IMR-90 (cell line): ENCODE results near the gene FOXN3. TPM values are rescaled to one million over a fixed set of nuclear protein-coding genes. Genes with fewer than 3 reads are reported as not detected.

Experiments
- ATAC-seq: fragments of 200-7000 bp; cut with Tn5 transposase; 2 replicates; pipeline ENCODE4 v1.9.1; 2020; ENCODE audit warnings: low read depth, mild to moderate bottlenecking, moderate library complexity
- BruUV-seq: library from RNA; stranded (reverse); fragments of 400-500 nt; replicated peaks from 2 replicates; lab custom pipeline; 2021; lab: Mats Ljungman, UMichigan
- CTCF ChIA-PET: fragments of 300-600 bp; formaldehyde crosslinking; extraction: SDS; loops from one replicate; lab custom pipeline; 2021; ENCODE audit warnings: antibody characterized with exemption; lab: Yijun Ruan, JAX
- POLR2A ChIA-PET: fragments of 300-600 bp; sonication (Branson Sonifier 250); formaldehyde crosslinking; loops from one replicate; lab custom pipeline; 2022; ENCODE audit warnings: antibody characterized with exemption; ENCODE audit not compliant: unreplicated experiment; lab: Charles Lee
- DNase-seq: peaks from one replicate; pipeline ENCODE4 v3.0.0; 2013
- H2AFZ ChIP-seq: replicated peaks from 2 replicates; pipeline ENCODE3; 2013; ENCODE audit warnings: low read length, mild to moderate bottlenecking; ENCODE audit not compliant: poor library complexity
- H2AK5ac ChIP-seq: 2 replicates; pipeline ENCODE4 v1.6.1; 2013; ENCODE audit warnings: low read depth, low read length, inconsistent platforms
- H2AK9ac ChIP-seq: replicated peaks from 2 replicates; pipeline ENCODE3; 2013; ENCODE audit warnings: mild to moderate bottlenecking, low read depth, low read length, moderate library complexity; ENCODE audit not compliant: poor library complexity
- H2BK120ac ChIP-seq: 2 replicates; pipeline ENCODE4 v1.6.1; 2013; ENCODE audit warnings: low read depth, low read length, inconsistent platforms
- H2BK15ac ChIP-seq: 3 replicates; pipeline ENCODE4 v1.6.1; 2013; ENCODE audit warnings: low read depth, low read length, inconsistent platforms
- H2BK20ac ChIP-seq: 2 replicates; pipeline ENCODE4 v1.6.1; 2013; ENCODE audit warnings: low read depth, mild to moderate bottlenecking, inconsistent platforms, low read length, moderate library complexity
- H2BK5ac ChIP-seq: 2 replicates; pipeline ENCODE4 v1.6.1; 2013; ENCODE audit warnings: mild to moderate bottlenecking, low read depth, low read length, inconsistent platforms; ENCODE audit not compliant: poor library complexity, severe bottlenecking
- H3K14ac ChIP-seq: replicated peaks from 2 replicates; pipeline ENCODE4 v1.6.1; 2013; ENCODE audit warnings: low read depth, low read length, inconsistent platforms
- H3K18ac ChIP-seq: 2 replicates; pipeline ENCODE4 v1.6.1; 2013; ENCODE audit warnings: low read depth, low read length, control low read depth
- H3K23ac ChIP-seq: 2 replicates; pipeline ENCODE4 v1.6.1; 2013; ENCODE audit warnings: low read depth, low read length, inconsistent platforms
- H3K27ac ChIP-seq: 2 replicates; pipeline ENCODE4 v1.5.1; 2013; ENCODE audit warnings: mild to moderate bottlenecking, control low read depth, low read length; ENCODE audit not compliant: insufficient read depth
- H3K27me3 ChIP-seq: 2 replicates; pipeline ENCODE4 v1.6.1; 2013; ENCODE audit warnings: low read length; ENCODE audit not compliant: control insufficient read depth, insufficient read depth
- H3K36me3 ChIP-seq: 2 replicates; pipeline ENCODE4 v1.6.1; 2013; ENCODE audit warnings: low read length, mixed read lengths; ENCODE audit not compliant: control insufficient read depth, insufficient read depth
- H3K4ac ChIP-seq: 2 replicates; pipeline ENCODE4 v1.6.1; 2013; ENCODE audit warnings: low read depth, low read length, inconsistent platforms
- H3K4me1 ChIP-seq: 2 replicates; pipeline ENCODE4 v1.6.1; 2013; ENCODE audit warnings: low read length, mixed read lengths; ENCODE audit not compliant: control insufficient read depth, insufficient read depth
- H3K4me2 ChIP-seq: 2 replicates; pipeline ENCODE4 v1.6.1; 2013; ENCODE audit warnings: low read depth, mild to moderate bottlenecking, control low read depth, low read length, moderate library complexity
- H3K4me3 ChIP-seq: 2 replicates; pipeline ENCODE4 v1.5.1; 2013; ENCODE audit warnings: low read depth, mild to moderate bottlenecking, control low read depth, low read length, moderate library complexity; ENCODE audit not compliant: insufficient read depth
- H3K56ac ChIP-seq: 2 replicates; pipeline ENCODE4 v1.6.1; 2013; ENCODE audit warnings: low read length, inconsistent platforms; ENCODE audit not compliant: insufficient read depth; ENCODE audit errors: extremely low read depth
- H3K79me1 ChIP-seq, 2 experiments: 2 replicates each; pipeline ENCODE4 v1.6.1; 2013; ENCODE audit warnings: low read length in 2 of 2, inconsistent platforms in 1 of 2, low read depth in 1 of 2
- H3K9ac ChIP-seq: 2 replicates; pipeline ENCODE4 v1.6.1; 2013; ENCODE audit warnings: low read depth, low read length, control low read depth
- H3K9me1 ChIP-seq: 2 replicates; pipeline ENCODE4 v1.6.1; 2013; ENCODE audit warnings: low read length, inconsistent platforms; ENCODE audit not compliant: insufficient read depth
- H3K9me3 ChIP-seq: 2 replicates; pipeline ENCODE4 v1.6.1; 2013; ENCODE audit warnings: low read length; ENCODE audit not compliant: control insufficient read depth, insufficient read depth
- H4K20me1 ChIP-seq: 2 replicates; pipeline ENCODE4 v1.6.1; 2013; ENCODE audit warnings: low read length, inconsistent platforms; ENCODE audit not compliant: insufficient read depth
- H4K5ac ChIP-seq: 2 replicates; pipeline ENCODE4 v1.6.1; 2013; ENCODE audit warnings: mild to moderate bottlenecking, low read depth, low read length, control low read depth
- H4K8ac ChIP-seq, 2 experiments: 2 replicates each; pipeline ENCODE4 v1.6.1; 2013; ENCODE audit warnings: low read depth in 2 of 2, low read length in 2 of 2, control low read depth in 1 of 2, inconsistent platforms in 1 of 2
- H4K91ac ChIP-seq: 2 replicates; pipeline ENCODE4 v1.6.1; 2013; ENCODE audit warnings: low read depth, low read length, inconsistent platforms; ENCODE audit not compliant: insufficient read depth
- MAZ ChIP-seq: IDR thresholded peaks from 2 replicates; pipeline ENCODE4 v1.6.1; 2012; ENCODE audit warnings: low read depth, mild to moderate bottlenecking, low read length, improper control_type of control experiment, moderate library complexity, borderline replicate concordance
- RFX5 ChIP-seq: IDR thresholded peaks from 2 replicates; pipeline ENCODE4 v1.8.0; 2012; ENCODE audit warnings: low read depth, mild to moderate bottlenecking, low read length, moderate library complexity
- WGBS, 2 experiments: methylation state at CpG; one replicate each; pipeline versions ENCODE4 v1.1.5 to v1.1.7; 2013; ENCODE audit warnings: missing lambda C conversion rate in 2 of 2; ENCODE audit not compliant: insufficient read length in 1 of 2; ENCODE audit errors: extremely low coverage in 2 of 2; 5-methylcytosine and 5-hydroxymethylcytosine counted together
- dilution Hi-C: fragments of 300-500 bp; cut with HindIII; formaldehyde crosslinking; loops from one replicate; pipeline ENCODE4 v1.14.3; 2018; ENCODE audit warnings: low sequenced_read_pairs; ENCODE audit not compliant: unreplicated experiment
- in situ Hi-C: fragments of 300-500 bp; cut with MboI; formaldehyde crosslinking; loops from 3 replicates; pipeline ENCODE4 v1.14.3; 2019; ENCODE audit warnings: low sequenced_read_pairs, inconsistent platforms, mixed read lengths
- intact Hi-C: fragments of 100-400 bp; cut with micrococcal nuclease; formaldehyde crosslinking; loops from 2 replicates; pipeline ENCODE4 v1.10.0; 2022
- polyA plus RNA-seq, 3 experiments: library from polyadenylated mRNA; depleted of rRNA; stranded (reverse); fragments of >200 nt; gene quantifications; 2 replicates each; pipeline ENCODE4 v1.2.3, GENCODE V29; 2012; ENCODE audit warnings: low replicate concordance in 1 of 3
- total RNA-seq: library from RNA; depleted of rRNA; stranded (reverse); fragments of >200 nt; gene quantifications from 2 replicates; pipeline ENCODE4 v1.2.3, GENCODE V29; 2012
- TF ChIP-seq, protein P1 (sequence below): conservative IDR thresholded peaks from 2 replicates; pipeline ENCODE4 v1.5.1; 2012; ENCODE audit warnings: mild to moderate bottlenecking, low read depth, low read length, improper control_type of control experiment

FOXN3 gene
- total and polyA plus RNA-seq, 2 of the 4 experiments (the other 2 are of a cell fraction): 22.6 to 33.7 TPM

DNA sequence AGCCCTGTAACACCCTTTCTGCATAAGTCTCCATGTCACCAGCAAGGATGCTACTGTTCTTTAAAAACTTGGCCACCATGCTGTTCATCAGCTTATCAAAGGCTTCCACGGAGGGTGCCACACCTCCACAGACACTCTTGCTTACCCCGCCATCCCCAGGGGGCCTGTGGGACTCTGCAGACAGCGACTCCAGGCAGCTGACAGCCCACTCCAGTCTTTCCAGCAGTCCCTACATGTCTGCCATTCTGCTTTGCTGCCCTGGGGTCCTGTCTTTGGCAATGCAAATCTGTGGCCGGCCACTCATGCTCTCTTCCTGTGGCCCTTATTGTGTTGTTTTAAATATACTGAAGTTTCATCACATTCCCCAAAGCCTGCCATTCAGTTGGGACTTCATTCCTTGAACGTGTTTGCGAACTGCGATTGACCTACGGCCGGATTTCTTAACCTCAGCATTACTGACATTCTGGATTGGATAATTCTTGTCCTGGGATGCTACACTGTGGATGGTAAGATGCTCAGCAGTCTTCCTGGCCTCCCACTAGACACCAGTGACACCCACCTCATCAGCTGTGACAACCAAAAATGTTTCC lies 125.6 kb downstream of the FOXN3 start:
- in situ Hi-C loops (no loop called here), dilution Hi-C loops (no loop called here), intact Hi-C loops (no loop called here)
- H2AK5ac ChIP-seq: no peak overlapping the region
- no peak overlapping the region for H3K14ac ChIP-seq
- peaks cover 35 to 75% of the 10 kb centered on the region in 2 experiments for H3K79me1 ChIP-seq
- ATAC-seq (no peak), DNase-seq (no peak)
- ChIA-PET CTCF (no interaction called here), POLR2A (no interaction called here)
- H2AK9ac ChIP-seq: no peak overlapping the region
- no peak overlapping the region for H3K9ac ChIP-seq
- no peak overlapping the region for H3K27ac ChIP-seq
- no peaks in the 10 kb centered on the region for H3K27me3 ChIP-seq
- TF ChIP-seq RFX5: no peak
- TF ChIP-seq, protein P1, sequence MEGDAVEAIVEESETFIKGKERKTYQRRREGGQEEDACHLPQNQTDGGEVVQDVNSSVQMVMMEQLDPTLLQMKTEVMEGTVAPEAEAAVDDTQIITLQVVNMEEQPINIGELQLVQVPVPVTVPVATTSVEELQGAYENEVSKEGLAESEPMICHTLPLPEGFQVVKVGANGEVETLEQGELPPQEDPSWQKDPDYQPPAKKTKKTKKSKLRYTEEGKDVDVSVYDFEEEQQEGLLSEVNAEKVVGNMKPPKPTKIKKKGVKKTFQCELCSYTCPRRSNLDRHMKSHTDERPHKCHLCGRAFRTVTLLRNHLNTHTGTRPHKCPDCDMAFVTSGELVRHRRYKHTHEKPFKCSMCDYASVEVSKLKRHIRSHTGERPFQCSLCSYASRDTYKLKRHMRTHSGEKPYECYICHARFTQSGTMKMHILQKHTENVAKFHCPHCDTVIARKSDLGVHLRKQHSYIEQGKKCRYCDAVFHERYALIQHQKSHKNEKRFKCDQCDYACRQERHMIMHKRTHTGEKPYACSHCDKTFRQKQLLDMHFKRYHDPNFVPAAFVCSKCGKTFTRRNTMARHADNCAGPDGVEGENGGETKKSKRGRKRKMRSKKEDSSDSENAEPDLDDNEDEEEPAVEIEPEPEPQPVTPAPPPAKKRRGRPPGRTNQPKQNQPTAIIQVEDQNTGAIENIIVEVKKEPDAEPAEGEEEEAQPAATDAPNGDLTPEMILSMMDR: no peak
- TF ChIP-seq MAZ: no peak
- H4K8ac ChIP-seq: no peak overlapping the region
- peaks cover 20% of the 10 kb centered on the region for H3K9me1 ChIP-seq
- H4K20me1 ChIP-seq: peaks cover 19% of the 10 kb centered on the region
- H3K23ac ChIP-seq: no peak overlapping the region
- WGBS, 2 experiments: 88% methylated on average over 1 of the region's 9 CpGs; no CpG with 5 or more reads in 1 of the 2 experiments
- H3K4me1 ChIP-seq: peaks cover 3% of the 10 kb centered on the region; the same call in 1 of the 2 replicates
- H3K56ac ChIP-seq: no peak overlapping the region
- no peak overlapping the region for H4K5ac ChIP-seq
- no peak overlapping the region for H4K91ac ChIP-seq
- H2BK20ac ChIP-seq: no peak overlapping the region
- no peak overlapping the region for H2BK15ac ChIP-seq
- no peak overlapping the region for H3K18ac ChIP-seq
- H3K9me3 ChIP-seq: no peaks in the 10 kb centered on the region
- no peak overlapping the region for H3K4ac ChIP-seq
- no peak overlapping the region for H3K4me2 ChIP-seq
- H3K4me3 ChIP-seq: no peak overlapping the region
- no peak overlapping the region for H2BK5ac ChIP-seq
- BruUV-seq: no TSS peak
- no peak overlapping the region for H2BK120ac ChIP-seq
- H3K36me3 ChIP-seq: peaks cover 17% of the 10 kb centered on the region
- H2AFZ ChIP-seq: no peak overlapping the region
